Prostate gland (tissue), 2 donors: ENCODE data around the gene LCN15. TPM values are rescaled to one million over a fixed set of nuclear protein-coding genes. Genes with fewer than 3 reads are reported as not detected.

Source experiments
- DNase-seq: peaks from one replicate; pipeline ENCODE4 v3.0.0-alpha.2; 2019; ENCODE audit warnings: low spot score
- H3K27ac ChIP-seq, 2 donors: fragments of 200-600 bp; sonication (generic); 2 replicates each; pipeline ENCODE4 v1.5.1; 2017 to 2019
- H3K27me3 ChIP-seq: fragments of 200-600 bp; sonication (generic); replicated peaks from 2 replicates; pipeline ENCODE4 v1.5.1; 2019; ENCODE audit not compliant: insufficient read depth
- H3K36me3 ChIP-seq, 2 donors: fragments of 200-600 bp; sonication (generic); 1 replicate in 1 of 2; 2 replicates in 1 of 2; pipeline versions ENCODE4 v1.5.1 to v1.8.1; 2017 to 2019
- H3K4me1 ChIP-seq: fragments of 200-600 bp; sonication (generic); replicated peaks from 2 replicates; pipeline ENCODE4 v1.5.1; 2019
- H3K4me3 ChIP-seq, 2 donors: fragments of 200-600 bp; sonication (generic); 2 replicates each; pipeline ENCODE4 v1.5.1; 2017 to 2019
- H3K9me3 ChIP-seq: fragments of 200-600 bp; sonication (generic); 2 replicates; pipeline ENCODE4 v1.5.1; 2017
- CTCF ChIP-seq, 4 experiments: fragments of 200-600 bp in 2 of 4; fragments of 450-650 bp in 2 of 4; sonication (generic) in 2 of 4; IDR thresholded peaks; 1 replicate in 3 of 4; 2 replicates in 1 of 4; pipeline ENCODE4 v1.5.1; 2016 to 2019; ENCODE audit warnings: antibody characterized with exemption in 4 of 4, mild to moderate bottlenecking in 2 of 4, moderate library complexity in 2 of 4
- POLR2A ChIP-seq: fragments of 450-650 bp; IDR thresholded peaks from one replicate; pipeline ENCODE4 v1.6.1; 2016; ENCODE audit warnings: antibody characterized with exemption, mild to moderate bottlenecking
- POLR2AphosphoS5 ChIP-seq: sonication (generic); formaldehyde crosslinking; IDR thresholded peaks from one replicate; pipeline ENCODE4 v1.6.1; 2017; ENCODE audit warnings: antibody characterized with exemption
- WGBS: methylation state at CpG from one replicate; pipeline ENCODE4 v1.1.5; 2018; 5-methylcytosine and 5-hydroxymethylcytosine counted together
- intact Hi-C: fragments of 100-400 bp; cut with DNase I; formaldehyde crosslinking; loops from one replicate; pipeline ENCODE4 v1.14.2; 2022
- total RNA-seq, 2 donors: library from RNA; depleted of rRNA; stranded (reverse); fragments of >200 nt; gene quantifications; one replicate each; pipeline ENCODE4 v1.1.0, GENCODE V29; 2016

LCN15 gene
- total RNA-seq, 2 donors from 2014 or later = 0.40 TPM; not detected in 1

GRCh38 chr9:136720898-136721338, 43.4 kb downstream of the LCN15 start:
- intact Hi-C loops = loop anchor here (10.0 kb wide), 1 partner anchor 124 kb away; the partner anchor contains the start of genes AJM1 and PHPT1
- Histone ChIP-seq H3K9me3 (no peaks in the 10 kb centered on the region), H3K36me3 (peaks cover 0 to 5% of the 10 kb centered on the region in 2 donors), H3K27ac (peak overlapping the region in 1 of 2 donors; percentile 27), H3K27me3 (no peaks in the 10 kb centered on the region), H3K4me1 (peaks cover 1% of the 10 kb centered on the region), H3K4me3 (no peak overlapping the region)
- DNase-seq = no peak
- 77% methylated on average over 11 of the region's 11 CpGs for WGBS
- TF ChIP-seq POLR2AphosphoS5 (no peak), POLR2A (no peak), CTCF (IDR thresholded peaks at IDR 0.05) (no peak)

DNA sequence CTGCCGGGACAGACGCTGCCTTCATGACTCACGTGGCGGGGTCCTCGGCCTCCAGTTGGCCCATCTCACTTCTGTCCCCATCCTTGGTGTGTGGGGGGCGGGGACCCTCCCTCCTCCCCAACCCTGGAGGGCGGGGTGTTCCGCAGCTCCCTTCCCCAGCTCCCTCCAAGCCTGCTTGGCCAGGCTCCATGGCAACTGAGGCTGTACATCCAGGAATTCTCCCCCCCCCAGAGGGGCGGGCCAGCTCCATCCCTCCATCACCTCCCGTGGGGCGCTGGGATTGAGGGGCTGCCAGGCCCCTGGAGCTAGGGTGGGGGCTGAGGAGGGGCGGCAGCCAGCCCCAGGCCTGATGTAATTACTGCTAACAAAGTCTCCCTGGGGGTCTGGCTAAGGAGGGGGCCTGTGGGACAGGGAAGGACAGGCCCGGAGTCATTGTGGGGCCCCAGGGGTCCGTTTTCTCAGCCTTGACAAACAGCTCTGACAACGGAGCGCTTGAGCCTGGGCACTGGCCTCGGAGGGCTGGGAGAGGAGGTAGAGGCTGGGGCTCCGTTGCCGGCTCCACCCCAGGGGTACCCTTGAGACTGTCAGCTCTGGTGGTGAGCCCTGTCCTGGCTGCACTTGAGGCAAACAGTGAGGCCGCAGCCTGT, 43.9 kb downstream of the LCN15 start:
- Histone ChIP-seq H3K36me3 (peaks cover 0 to 5% of the 10 kb centered on the region in 2 donors), H3K27me3 (no peaks in the 10 kb centered on the region), H3K9me3 (no peaks in the 10 kb centered on the region), H3K4me3 (no peak overlapping the region), H3K4me1 (no peaks in the 10 kb centered on the region), H3K27ac (peak overlapping the region in 1 of 2 donors; percentile 27)
- intact Hi-C loops = loop anchor here (10.0 kb wide), 1 partner anchor 124 kb away; the partner anchor contains the start of genes AJM1 and PHPT1
- no peak for DNase-seq
- WGBS = 49% methylated on average over 17 of the region's 20 CpGs
- TF ChIP-seq POLR2AphosphoS5 = no peak
- no peak for TF ChIP-seq POLR2A
- no peak for TF ChIP-seq CTCF (IDR thresholded peaks at IDR 0.05)

- Histone ChIP-seq H3K9me3 (no peaks in the 10 kb centered on the region), H3K4me1 (no peaks in the 10 kb centered on the region), H3K4me3 (no peak overlapping the region), H3K27ac (no peak overlapping the region), H3K27me3 (no peaks in the 10 kb centered on the region), H3K36me3 (peaks cover 0 to 5% of the 10 kb centered on the region in 2 donors)
- TF ChIP-seq POLR2AphosphoS5 = no peak
- TF ChIP-seq CTCF (IDR thresholded peaks at IDR 0.05) = no peak
- no peak for TF ChIP-seq POLR2A
- no peak for DNase-seq
- 42% methylated on average over 6 of the region's 24 CpGs for WGBS
- intact Hi-C loops = no loop called here
Measured at GRCh38 chr9:136719195-136719880, 45.0 kb downstream of the LCN15 start.

DNA sequence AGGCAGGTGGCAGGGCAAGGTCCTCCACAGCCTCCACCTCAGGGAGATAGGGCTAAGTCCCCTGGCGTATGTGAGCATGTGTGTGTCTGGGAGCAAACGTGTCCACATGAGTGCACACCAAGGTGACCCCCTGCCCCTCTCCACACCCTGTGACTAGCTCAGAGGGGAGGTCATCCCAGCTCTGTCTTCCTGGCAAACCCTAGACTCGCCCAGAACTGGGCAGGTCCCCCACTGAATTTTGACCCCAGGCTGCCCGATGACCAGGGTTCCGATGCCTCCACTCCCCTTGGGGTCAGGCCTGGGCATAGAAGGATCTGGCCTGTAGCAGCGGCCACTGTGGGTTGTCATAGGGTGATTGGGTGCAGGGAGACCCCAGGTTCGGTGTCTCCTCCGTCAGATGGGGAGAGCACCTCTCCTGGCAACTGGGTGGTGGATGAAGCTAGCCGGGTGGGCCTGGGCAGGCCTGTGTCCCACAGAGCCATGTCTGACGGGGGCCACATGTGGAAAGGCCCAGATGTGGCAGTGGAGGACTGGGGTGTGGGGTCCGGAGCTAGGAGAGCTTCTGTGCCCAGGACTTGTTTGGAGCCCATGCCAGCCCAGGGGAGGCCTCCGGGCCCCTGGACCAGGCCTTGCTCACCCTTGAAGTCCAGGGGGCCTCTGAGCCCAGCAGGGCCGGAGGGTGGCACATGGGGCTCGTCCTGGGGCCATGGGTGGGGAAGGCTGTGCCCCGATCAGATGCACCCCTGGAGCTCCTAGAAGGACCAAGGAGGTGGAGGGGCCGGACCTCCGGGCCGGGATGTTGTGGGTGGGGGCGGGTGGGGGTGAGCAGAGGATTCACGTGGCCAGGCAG, 45.7 kb downstream of the LCN15 start:
- TF ChIP-seq CTCF (IDR thresholded peaks at IDR 0.05) (no peak), POLR2A (no peak), POLR2AphosphoS5 (no peak)
- Histone ChIP-seq H3K4me1 (no peaks in the 10 kb centered on the region), H3K9me3 (no peaks in the 10 kb centered on the region), H3K36me3 (peaks cover 0 to 5% of the 10 kb centered on the region in 2 donors), H3K27me3 (no peaks in the 10 kb centered on the region), H3K27ac (no peak overlapping the region), H3K4me3 (no peak overlapping the region)
- no peak for DNase-seq
- WGBS = 84% methylated on average over 19 of the region's 20 CpGs
- intact Hi-C loops = no loop called here
